SKM-1 treated with dmso at 0.1 percent for 144 hours (cell line): ENCODE data around the gene MUCL3.
"Not testable (repeated sequence)": the region's sequence is repeated elsewhere in the genome, so short reads cannot be mapped to it uniquely, and the experiment has no call there.

Experiments
- DNase-seq: peaks from one replicate; lab custom pipeline; 2025; ENCODE audit not compliant: unreplicated experiment; lab: John Stamatoyannopoulos, UW

Gene MUCL3

GRCh38 chr6:30979141-30979540 lies 38.4 kb downstream of the MUCL3 start:
- no peak for DNase-seq

DNA sequence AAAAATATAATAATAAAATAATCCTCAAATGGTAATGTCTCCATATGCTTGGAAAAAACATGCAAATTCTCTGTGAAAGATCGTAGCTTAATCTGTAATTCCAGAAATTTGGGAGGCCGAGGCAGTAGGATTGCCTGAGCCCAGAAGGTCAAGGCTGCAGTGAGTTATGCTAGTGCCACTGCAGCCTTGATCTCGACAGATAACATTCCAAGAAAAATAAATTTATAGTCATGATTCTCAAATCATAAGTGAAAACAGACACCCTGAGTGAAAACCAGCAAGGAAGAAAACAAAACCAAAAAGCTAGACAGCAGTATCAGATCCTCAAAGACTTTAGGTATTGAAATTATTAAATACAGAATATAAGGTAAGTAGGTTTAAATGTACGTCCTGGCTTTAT lies 38.9 kb downstream of the MUCL3 start:
- no peak for DNase-seq

- DNase-seq, result no peak
Measured at GRCh38 chr6:30981942-30982772, 41.4 kb downstream of the MUCL3 start.

DNA sequence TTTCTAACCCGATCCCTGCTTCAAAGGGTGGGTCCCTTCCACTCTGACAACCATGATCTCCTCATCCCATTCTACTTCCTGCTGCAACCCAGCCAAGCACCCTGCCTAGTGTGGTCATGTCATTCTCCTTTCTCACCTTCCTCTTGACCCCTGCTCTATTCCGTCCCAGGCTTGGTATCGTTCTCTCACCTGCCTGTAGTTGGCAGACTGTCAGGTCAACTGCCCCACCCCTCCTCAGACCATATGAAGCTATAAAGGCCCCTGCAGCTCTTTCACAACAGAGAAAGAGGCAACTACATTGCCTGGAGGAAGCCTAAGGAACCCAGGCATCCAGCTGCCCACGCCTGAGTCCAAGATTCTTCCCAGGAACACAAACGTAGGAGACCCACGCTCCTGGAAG lies 42.7 kb downstream of the MUCL3 start, which contains the start of gene MUC21:
MUC21 (plus strand) TSS at position 280 of the 400 bp plus-strand sequence. CDS start 241 bp downstream, outside the sequence.
- DNase-seq, result no peak

- DNase-seq, result no peak
Measured at GRCh38 chr6:30985490-30985889, 44.7 kb downstream of the MUCL3 start.

DNA sequence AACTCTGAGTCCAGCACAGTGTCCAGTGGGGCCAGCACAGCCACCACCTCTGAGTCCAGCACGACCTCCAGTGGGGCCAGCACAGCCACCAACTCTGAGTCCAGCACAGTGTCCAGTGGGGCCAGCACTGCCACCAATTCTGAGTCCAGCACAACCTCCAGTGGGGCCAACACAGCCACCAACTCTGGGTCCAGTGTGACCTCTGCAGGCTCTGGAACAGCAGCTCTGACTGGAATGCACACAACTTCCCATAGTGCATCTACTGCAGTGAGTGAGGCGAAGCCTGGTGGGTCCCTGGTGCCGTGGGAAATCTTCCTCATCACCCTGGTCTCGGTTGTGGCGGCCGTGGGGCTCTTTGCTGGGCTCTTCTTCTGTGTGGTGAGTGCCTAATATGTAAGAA lies 46.5 kb downstream of the MUCL3 start:
- no peak for DNase-seq

DNA sequence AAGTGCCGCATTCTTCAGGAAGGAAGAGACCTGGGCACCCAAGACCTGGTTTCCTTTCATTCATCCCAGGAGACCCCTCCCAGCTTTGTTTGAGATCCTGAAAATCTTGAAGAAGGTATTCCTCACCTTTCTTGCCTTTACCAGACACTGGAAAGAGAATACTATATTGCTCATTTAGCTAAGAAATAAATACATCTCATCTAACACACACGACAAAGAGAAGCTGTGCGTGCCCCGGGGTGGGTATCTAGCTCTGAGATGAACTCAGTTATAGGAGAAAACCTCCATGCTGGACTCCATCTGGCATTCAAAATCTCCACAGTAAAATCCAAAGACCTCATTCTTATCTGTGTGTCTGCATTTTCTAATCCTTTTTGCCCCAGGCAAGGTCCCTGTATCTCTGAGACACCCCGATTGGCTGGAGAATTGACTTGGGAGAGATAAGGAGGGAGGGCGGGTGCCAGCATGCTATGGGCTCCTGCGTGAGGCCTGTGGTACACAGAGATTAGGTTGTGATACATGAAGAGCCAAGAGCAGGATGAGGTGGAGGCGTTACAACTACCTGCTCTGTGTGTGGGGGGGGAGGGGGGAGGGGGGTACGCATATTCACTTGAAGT lies 47.5 kb downstream of the MUCL3 start:
- DNase-seq, result no peak

GRCh38 chr6:30990422-30991086 lies 49.8 kb downstream of the MUCL3 start:
- no peak for DNase-seq

DNA sequence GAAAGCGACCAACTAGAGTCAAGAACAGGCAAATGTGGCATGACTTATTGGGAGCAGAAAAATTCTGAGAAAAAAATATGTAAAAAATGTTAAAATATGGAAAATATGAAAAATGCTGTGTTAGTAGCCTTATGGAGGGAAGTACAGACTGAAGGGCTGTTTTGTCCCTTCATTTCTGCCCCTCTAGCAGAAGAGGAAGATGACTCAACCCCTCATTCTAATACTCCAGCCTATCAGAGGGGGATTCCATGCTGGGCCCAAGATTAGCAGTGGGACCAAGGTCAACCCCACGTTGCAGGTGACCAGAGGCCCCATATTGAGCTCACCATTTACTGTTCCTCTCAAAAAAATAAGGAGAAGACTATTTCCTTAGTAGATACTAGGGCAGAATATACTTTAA lies 51.1 kb downstream of the MUCL3 start:
- no peak for DNase-seq

DNA sequence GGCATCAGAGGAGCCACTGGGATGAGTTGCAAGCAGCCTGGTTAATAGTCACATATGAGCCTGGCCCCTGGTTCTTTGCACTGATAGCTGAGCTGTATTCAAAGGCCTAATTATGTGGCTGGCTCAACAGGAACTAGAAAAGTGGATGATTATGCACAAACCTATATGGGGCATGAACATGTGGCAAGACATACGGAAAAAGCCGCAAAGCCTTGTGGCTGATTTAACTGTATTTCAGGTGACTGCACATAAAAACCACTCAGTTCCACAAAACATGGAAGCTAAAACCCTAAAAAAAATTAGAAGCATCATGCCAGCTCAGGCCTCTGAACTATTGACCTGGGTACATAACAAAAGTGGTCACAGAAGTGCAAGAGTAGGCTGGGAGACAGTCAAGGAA lies 56.5 kb downstream of the MUCL3 start:
- DNase-seq, result no peak

DNA sequence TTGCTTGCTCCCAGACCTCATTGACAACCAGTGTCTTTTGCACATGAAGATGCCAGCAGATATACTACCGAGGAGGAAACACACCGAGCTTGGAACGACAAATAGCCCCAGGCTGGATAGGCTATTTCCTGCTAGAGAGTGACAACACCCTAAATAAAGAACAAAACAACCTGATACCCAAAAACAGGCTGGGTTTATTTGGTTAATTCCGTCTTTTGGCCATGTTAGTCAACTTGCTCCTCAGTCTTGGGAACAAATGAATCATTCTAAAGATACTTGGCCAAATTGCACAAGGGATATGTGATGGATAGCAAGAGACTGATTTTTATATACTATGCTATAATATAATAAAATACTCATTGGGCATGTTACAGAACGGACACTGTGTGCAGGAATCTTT lies 58.0 kb downstream of the MUCL3 start:
- no peak for DNase-seq

- DNase-seq, result not testable (repeated sequence)
Measured at GRCh38 chr6:31000067-31000860, 59.5 kb downstream of the MUCL3 start.

DNA sequence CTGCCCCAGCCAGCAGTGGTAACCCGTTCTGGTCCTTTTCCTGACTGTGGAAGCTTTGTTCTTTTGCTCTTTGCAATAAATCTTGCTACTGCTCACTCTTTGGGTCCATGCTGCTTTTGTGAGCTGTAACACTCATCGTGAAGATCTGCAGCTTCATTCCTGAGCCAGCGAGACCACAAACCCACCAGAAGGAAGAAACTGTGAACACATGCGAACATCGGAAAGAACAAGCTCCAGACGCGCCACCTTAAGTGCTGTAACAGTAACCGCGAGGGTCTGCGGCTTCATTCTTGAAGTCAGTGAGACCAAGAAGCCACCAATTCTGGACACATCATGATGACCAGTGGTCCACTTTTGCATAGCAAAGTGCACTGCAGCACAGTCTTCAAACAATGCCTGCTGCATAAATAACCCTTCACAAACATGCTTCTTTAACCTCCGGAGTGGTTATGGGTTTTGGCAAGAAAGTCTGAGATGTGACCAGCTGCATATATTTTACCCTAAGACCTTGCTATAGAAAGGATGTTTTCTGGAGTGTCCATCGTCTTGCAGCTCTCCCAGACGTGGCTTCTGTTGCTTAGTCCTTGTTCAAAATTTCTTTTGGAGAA lies 60.6 kb downstream of the MUCL3 start:
- DNase-seq, result no peak

DNA sequence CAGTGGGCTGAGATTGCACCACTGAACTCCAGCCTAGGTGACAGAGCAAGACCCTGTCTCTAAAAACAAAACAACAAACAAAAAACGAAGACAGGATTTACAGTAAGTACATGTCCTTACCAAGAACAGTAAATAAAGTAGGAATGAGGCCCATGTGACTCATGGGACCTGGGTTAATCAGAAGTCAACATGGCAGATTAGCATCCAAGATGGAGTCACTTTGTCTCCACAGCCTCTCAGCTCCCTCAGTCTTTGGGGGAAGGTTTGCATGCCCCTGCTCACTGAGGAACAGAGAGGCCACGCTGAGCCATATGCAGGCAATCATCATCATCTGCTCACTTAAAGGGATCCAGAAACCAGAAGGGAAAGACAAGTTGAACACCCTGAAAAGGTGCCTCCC lies 61.7 kb downstream of the MUCL3 start:
- DNase-seq, result no peak
